ENCODE data around the gene RUNX2.

Gene RUNX2

DNA sequence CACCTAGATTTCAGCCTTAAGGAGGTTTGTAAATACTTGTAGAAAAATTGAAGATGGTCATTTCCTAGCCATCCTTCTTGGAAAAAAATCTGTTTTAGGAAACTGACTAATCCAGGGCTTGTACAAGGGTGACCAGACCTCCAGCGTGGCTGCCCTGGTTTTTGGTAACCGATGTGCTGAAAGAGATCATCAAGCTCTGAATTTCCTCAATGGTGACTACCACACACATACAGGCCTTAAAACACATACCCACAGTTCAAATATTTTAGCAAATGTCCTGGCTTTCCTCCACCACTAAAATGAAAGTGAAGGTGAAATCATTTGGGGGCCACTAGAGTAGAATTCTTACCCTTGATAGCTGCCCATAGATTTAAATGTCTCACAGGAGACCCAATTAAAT is 264.9 kb downstream of the RUNX2 start:
- TF ChIP-seq, protein P1, sequence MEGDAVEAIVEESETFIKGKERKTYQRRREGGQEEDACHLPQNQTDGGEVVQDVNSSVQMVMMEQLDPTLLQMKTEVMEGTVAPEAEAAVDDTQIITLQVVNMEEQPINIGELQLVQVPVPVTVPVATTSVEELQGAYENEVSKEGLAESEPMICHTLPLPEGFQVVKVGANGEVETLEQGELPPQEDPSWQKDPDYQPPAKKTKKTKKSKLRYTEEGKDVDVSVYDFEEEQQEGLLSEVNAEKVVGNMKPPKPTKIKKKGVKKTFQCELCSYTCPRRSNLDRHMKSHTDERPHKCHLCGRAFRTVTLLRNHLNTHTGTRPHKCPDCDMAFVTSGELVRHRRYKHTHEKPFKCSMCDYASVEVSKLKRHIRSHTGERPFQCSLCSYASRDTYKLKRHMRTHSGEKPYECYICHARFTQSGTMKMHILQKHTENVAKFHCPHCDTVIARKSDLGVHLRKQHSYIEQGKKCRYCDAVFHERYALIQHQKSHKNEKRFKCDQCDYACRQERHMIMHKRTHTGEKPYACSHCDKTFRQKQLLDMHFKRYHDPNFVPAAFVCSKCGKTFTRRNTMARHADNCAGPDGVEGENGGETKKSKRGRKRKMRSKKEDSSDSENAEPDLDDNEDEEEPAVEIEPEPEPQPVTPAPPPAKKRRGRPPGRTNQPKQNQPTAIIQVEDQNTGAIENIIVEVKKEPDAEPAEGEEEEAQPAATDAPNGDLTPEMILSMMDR (conservative IDR thresholded peaks at IDR 0.05; ENCODE audit: control insufficient read depth, insufficient read depth, low read depth, low read length): no peak
- DNase-seq (ENCODE audit: low read depth): peak; percentile 53
- no peak overlapping the region for H3K4me3 ChIP-seq (ENCODE audit: control insufficient read depth, low read depth, low read length)

DNA sequence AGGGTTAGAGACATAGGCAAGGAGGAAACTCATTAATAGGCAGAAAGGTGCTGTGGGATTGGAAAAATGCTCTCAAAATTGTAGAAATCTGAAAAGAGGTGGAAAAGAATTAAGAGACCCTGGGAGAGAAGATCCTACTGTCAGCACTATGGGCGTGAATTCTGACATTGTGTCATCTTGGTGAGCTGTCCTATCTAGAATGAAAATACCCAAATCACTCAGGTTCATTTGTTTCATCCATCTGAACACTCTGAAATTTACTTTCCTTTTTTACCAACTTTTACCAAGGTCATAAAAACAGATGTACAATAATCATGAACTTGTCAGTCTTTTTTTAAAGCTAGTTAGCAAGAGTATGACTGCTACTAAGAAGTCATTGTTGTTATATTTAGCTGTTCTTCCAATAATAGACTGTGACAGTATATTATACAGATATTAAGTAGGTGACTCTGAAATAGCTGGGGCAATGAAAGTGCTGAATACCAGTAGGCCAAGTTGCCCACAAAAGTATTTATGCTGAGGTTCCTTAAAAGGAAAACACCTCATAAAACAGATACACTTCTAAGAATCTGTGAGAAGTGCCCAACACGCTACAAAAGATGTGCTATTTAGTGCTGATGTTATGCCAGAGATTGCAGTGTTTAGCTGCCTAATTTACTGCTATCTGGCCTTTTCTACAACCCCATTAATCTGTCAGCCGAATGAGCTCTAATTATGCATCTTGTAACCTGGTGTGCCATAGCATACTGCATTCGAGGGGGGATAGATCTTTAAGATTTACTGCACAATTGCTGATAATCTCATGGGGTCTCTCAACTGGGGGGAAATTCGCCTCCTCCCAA is 267.1 kb downstream of the RUNX2 start:
- no peak overlapping the region for H3K4me3 ChIP-seq (ENCODE audit: control insufficient read depth, low read depth, low read length)
- no peak for DNase-seq (ENCODE audit: low read depth)
- TF ChIP-seq, protein P1 (conservative IDR thresholded peaks at IDR 0.05; ENCODE audit: control insufficient read depth, insufficient read depth, low read depth, low read length): no peak

DNA sequence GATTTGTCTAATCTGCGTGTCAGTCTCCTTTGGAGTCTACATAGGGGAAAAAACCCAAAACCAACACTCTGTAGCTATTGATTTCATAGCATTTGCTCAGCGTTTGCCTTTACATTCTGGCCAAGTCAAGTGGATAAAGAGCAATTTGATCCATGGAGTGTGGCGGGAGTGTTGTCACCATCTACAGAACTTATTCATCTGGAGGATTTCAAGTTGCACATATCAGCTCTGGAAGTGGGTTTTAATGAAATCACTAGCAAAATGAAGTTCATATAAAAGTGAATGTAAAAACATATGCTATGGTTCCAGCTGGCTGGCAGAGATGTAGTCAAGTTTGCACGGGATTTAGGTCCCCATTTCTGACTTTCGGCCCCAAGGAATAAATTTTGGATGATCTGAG is 269.3 kb downstream of the RUNX2 start:
- TF ChIP-seq, protein P1 (conservative IDR thresholded peaks at IDR 0.05; ENCODE audit: control insufficient read depth, insufficient read depth, low read depth, low read length): no peak
- H3K4me3 ChIP-seq (ENCODE audit: control insufficient read depth, low read depth, low read length): no peak overlapping the region
- no peak for DNase-seq (ENCODE audit: low read depth)

DNA sequence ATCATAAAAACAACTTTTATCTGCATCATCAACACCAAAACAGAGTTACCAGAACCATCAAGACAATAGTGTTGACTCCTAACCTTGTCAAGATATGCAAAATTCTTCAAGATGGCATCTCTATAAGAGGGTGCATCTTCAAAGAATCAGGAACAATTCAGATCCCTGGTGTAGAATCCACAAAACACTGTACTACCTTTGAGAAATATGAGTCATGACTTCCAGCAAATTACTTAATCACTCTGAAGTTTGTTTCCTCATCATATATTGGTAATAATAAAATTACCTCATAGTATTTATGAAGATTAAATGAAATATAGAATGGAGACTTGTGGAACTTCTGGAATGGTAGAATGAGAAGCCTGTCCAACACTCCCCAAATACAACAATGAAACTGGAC is 270.9 kb downstream of the RUNX2 start:
- TF ChIP-seq, protein P1 (conservative IDR thresholded peaks at IDR 0.05; ENCODE audit: control insufficient read depth, insufficient read depth, low read depth, low read length): no peak
- no peak overlapping the region for H3K4me3 ChIP-seq (ENCODE audit: control insufficient read depth, low read depth, low read length)
- DNase-seq (ENCODE audit: low read depth): peak; percentile 51

DNA sequence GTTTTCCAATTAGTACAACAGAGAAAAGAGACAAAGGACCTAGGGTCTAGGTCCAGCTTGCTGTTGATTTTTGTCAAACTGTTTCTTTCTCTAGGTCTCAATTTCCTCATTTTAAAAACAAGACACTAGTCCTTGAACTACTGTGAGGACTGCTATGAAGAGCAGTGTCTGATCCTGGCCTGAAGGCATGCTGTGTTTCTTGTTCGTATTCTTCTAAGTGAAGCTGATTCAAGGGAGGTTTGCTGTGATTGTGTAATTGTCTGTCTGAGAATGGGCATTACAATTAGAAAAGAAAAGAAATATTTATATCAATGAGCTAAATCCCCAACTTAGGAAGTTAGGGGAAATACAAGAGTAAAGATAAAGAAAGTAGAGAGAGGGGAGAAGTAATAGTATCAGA is 277.8 kb downstream of the RUNX2 start:
- DNase-seq (ENCODE audit: low read depth): no peak
- H3K4me3 ChIP-seq (ENCODE audit: control insufficient read depth, low read depth, low read length): no peak overlapping the region
- TF ChIP-seq, protein P1 (conservative IDR thresholded peaks at IDR 0.05; ENCODE audit: control insufficient read depth, insufficient read depth, low read depth, low read length): no peak

DNA sequence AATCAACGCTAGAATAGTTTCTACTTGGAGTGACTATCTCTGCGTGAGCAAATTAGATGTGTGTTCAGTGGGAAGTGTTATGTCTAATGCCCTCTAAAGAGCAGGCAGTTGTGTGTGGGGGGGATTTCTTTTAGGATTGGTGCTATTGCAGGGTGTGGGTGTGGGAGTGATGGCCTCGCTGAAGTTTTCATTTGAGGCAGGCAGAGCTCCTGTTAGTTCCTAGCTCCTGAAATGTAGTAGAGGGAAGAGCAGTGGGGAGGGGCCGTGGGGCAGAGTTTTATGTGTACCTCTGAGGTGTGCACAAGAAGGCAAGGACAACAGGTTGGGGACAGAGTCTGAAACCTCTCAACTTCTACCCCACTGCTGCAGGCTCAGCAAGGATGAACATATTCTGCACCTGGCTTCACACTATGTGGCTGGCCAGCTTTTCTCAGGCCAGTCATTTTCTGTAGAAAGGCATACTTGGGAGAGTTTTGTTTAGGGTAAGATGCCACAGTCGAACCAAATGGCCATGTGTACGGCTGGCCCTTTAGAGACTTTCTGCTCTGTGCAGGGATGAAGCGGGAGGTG is 278.8 kb downstream of the RUNX2 start:
- TF ChIP-seq, protein P1 (conservative IDR thresholded peaks at IDR 0.05; ENCODE audit: control insufficient read depth, insufficient read depth, low read depth, low read length): no peak
- no peak overlapping the region for H3K4me3 ChIP-seq (ENCODE audit: control insufficient read depth, low read depth, low read length)
- DNase-seq (ENCODE audit: low read depth): no peak
